ENCODE data around the gene ELL.

Gene ELL

GRCh38 chr19:18466354-18466753, 55.5 kb downstream of the ELL start:
- DNase-seq, result no peak

GRCh38 chr19:18465964-18466339, 55.9 kb downstream of the ELL start:
- no peak for DNase-seq

GRCh38 chr19:18465214-18465963, 56.5 kb downstream of the ELL start:
- no peak for DNase-seq

GRCh38 chr19:18464646-18465045, 57.2 kb downstream of the ELL start:
- DNase-seq, result no peak

GRCh38 chr19:18461471-18461870, 60.4 kb downstream of the ELL start:
- no peak for DNase-seq

- no peak for DNase-seq
Measured at GRCh38 chr19:18460900-18461299, 61.0 kb downstream of the ELL start.

- DNase-seq, result no peak
Measured at GRCh38 chr19:18457483-18458331, 64.2 kb downstream of the ELL start.

- DNase-seq, result no peak
Measured at GRCh38 chr19:18456974-18457373, 64.9 kb downstream of the ELL start.

- no peak for DNase-seq
Measured at GRCh38 chr19:18456279-18456678, 65.6 kb downstream of the ELL start.

- DNase-seq, result no peak
Measured at GRCh38 chr19:18453269-18454024, 68.4 kb downstream of the ELL start.

GRCh38 chr19:18452386-18452785, 69.5 kb downstream of the ELL start:
- DNase-seq, result no peak

- peak; percentile 82 for DNase-seq
Measured at GRCh38 chr19:18450931-18451836, 70.7 kb downstream of the ELL start.

- DNase-seq, result no peak
Measured at GRCh38 chr19:18450021-18450930, 71.6 kb downstream of the ELL start.

- DNase-seq, result no peak
Measured at GRCh38 chr19:18449552-18449951, 72.3 kb downstream of the ELL start.

- DNase-seq, result no peak
Measured at GRCh38 chr19:18446811-18447359, 75.0 kb downstream of the ELL start.

GRCh38 chr19:18446145-18446810, 75.6 kb downstream of the ELL start:
- no peak for DNase-seq

- DNase-seq, result no peak
Measured at GRCh38 chr19:18445262-18445948, 76.5 kb downstream of the ELL start.

- DNase-seq, result no peak
Measured at GRCh38 chr19:18444513-18444912, 77.4 kb downstream of the ELL start.

GRCh38 chr19:18443831-18444230, 78.0 kb downstream of the ELL start:
- no peak for DNase-seq

- DNase-seq, result no peak
Measured at GRCh38 chr19:18443406-18443805, 78.5 kb downstream of the ELL start.

Data from CD4-positive, alpha-beta T cell treated with Interleukin-15 for 1 hour (primary cell).